D721Med (cell line): ENCODE measurements around the gene MAML1.
A peak's percentile ranks its signal among the peaks of the same experiment; 100 is the strongest.
"Not testable (repeated sequence)": the region's sequence is repeated elsewhere in the genome, so short reads cannot be mapped to it uniquely, and the experiment has no call there.

ENCODE experiments used
- DNase-seq: peaks from one replicate; pipeline ENCODE4 v3.0.0; 2011; ENCODE audit warnings: low spot score; ENCODE audit not compliant: insufficient read length
- FAIRE-seq: peaks from 2 replicates; lab custom pipeline; 2011; peaks lifted over from hg19 to GRCh38; lab: Jason Lieb, UNC
- TF ChIP-seq, protein P1 (sequence below): IDR thresholded peaks from 2 replicates; pipeline ENCODE4 v1.5.1; 2012; ENCODE audit warnings: mild to moderate bottlenecking, control low read depth; ENCODE audit not compliant: insufficient read depth; ENCODE audit errors: missing control alignments

Gene MAML1, protein sequence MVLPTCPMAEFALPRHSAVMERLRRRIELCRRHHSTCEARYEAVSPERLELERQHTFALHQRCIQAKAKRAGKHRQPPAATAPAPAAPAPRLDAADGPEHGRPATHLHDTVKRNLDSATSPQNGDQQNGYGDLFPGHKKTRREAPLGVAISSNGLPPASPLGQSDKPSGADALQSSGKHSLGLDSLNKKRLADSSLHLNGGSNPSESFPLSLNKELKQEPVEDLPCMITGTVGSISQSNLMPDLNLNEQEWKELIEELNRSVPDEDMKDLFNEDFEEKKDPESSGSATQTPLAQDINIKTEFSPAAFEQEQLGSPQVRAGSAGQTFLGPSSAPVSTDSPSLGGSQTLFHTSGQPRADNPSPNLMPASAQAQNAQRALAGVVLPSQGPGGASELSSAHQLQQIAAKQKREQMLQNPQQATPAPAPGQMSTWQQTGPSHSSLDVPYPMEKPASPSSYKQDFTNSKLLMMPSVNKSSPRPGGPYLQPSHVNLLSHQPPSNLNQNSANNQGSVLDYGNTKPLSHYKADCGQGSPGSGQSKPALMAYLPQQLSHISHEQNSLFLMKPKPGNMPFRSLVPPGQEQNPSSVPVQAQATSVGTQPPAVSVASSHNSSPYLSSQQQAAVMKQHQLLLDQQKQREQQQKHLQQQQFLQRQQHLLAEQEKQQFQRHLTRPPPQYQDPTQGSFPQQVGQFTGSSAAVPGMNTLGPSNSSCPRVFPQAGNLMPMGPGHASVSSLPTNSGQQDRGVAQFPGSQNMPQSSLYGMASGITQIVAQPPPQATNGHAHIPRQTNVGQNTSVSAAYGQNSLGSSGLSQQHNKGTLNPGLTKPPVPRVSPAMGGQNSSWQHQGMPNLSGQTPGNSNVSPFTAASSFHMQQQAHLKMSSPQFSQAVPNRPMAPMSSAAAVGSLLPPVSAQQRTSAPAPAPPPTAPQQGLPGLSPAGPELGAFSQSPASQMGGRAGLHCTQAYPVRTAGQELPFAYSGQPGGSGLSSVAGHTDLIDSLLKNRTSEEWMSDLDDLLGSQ

DNA sequence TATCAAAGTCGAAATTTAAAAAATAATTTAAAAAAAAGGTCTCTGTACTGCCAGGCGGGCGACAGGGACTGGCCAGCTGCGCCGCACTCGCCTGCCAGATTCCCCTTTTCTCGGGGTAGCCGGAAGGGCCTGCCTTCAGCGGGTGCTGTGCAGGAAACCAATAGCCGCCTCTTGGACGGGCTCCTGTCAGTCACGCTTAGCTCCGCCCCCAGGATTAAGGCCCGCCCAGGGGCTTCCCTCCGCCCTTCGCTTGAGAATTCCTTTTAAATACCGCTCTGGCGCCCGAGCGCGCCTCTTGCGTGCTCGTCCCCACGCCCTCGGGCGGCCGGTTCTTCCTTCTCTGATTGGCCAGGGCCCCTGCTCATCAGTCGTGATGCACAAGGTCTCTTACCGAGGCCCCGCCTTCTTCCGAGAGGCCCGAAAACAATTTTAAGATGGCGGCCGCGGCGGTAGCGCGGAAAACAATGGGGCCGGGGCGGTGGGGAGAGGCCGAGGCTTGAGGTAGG, at the start of gene MAML1:
Gene MAML1 (plus strand): TSS at position 411 of the 506 bp plus-strand sequence. CDS start 291 bp downstream, outside the sequence.
- DNase-seq: peak; percentile 55
- TF ChIP-seq, protein P1, sequence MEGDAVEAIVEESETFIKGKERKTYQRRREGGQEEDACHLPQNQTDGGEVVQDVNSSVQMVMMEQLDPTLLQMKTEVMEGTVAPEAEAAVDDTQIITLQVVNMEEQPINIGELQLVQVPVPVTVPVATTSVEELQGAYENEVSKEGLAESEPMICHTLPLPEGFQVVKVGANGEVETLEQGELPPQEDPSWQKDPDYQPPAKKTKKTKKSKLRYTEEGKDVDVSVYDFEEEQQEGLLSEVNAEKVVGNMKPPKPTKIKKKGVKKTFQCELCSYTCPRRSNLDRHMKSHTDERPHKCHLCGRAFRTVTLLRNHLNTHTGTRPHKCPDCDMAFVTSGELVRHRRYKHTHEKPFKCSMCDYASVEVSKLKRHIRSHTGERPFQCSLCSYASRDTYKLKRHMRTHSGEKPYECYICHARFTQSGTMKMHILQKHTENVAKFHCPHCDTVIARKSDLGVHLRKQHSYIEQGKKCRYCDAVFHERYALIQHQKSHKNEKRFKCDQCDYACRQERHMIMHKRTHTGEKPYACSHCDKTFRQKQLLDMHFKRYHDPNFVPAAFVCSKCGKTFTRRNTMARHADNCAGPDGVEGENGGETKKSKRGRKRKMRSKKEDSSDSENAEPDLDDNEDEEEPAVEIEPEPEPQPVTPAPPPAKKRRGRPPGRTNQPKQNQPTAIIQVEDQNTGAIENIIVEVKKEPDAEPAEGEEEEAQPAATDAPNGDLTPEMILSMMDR: no peak
- FAIRE-seq: no peak

DNA sequence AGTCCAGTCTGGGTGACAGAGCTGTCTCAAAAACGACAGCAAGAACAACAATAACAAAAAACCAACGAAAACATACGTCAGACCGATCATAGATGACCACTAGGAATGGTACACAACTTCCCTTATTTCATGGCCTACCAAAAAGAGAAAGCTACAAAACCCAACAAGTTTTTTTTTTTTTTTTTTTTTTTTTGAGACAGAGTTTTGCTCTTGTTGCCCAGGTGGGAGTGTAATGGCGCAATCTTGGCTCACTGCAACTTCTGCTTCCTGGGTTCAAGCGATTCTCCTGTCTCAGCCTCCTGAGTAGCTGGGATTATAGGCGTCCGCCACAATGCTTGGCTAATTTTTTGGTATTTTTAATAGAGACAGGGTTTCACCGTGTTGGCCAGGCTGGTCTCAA, 43.4 kb upstream of the MAML1 start:
- DNase-seq, FAIRE-seq: not testable (repeated sequence)

DNA sequence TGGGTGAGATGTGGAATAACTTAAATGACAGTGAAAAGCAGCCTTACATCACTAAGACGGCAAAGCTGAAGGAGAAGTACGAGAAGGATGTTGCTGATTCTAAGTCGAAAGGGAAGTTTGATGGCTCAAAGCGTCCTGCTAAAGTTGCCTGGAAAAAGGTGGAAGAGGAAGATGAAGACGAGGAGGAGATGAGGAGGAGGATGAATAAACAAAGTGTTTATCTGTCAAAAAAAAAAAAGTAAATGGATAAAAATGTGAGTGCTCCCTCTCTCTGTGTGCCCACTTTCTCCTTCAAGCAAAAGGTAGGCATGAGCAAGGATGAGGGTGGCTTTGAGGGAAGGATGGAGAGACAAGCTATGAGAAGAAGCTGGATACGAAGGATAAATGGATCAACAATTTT, 38.1 kb upstream of the MAML1 start:
- TF ChIP-seq, protein P1: no peak
- DNase-seq (no peak), FAIRE-seq (no peak)

DNA sequence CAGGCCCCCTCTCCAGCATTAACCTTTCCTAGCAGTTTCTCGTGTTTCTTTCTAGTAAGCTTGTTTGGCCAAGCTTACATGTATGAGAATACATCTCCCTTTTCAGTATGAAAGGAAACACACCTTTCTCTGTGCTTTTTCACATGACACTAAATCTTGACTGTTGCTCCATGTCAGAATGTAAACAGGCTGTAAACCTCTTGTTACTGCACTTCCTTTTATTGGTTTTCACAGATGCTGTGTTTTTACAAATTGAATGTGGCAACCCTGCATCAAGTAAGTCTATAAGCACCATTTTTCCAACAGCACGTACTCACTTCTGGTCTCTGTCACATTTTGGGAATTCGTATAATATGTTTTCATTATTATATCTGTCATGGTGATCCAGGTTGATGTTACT, 36.0 kb upstream of the MAML1 start:
- DNase-seq (no peak), FAIRE-seq (no peak)
- TF ChIP-seq, protein P1: no peak

DNA sequence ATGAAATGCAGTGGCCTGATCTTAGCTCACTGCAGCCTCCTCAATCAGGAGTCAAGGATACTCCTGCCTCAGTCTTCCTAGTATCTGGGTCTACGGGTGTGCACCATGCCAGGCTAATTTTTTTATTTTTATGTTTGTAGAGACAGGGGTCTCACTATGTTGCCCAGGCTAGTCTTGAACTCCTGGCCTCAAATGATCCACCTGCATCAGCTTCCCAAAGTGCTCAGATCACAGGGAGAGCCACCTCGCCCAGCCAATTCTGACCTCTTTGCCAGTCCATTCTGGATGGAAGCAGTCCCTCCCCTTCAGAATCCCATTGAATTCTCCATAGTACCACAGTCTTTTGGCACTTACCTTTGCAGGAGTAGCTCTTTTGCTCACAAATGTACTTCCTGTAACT, 35.5 kb upstream of the MAML1 start:
- FAIRE-seq (no peak), DNase-seq (no peak)
- TF ChIP-seq, protein P1: no peak

DNA sequence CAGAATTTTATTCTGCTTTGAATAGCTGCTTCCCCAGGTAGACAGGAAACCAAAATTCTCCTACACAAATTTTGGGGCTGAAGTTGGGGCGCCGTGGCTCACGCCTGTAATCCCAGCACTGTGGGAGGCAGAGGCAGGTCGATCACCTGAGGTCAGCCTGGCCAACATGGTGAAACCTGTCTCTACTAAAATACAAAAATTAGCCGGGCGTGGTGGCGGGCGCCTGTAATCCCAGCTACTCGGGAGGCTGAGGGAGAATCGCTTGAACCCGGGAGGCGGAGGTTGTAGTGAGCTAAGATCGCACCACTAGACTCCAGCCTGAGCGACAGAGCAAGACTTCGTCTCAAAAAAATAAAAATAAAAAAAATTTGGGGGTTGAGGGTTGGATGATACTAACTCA, 35.1 kb upstream of the MAML1 start:
- not testable (repeated sequence) for DNase-seq, FAIRE-seq

DNA sequence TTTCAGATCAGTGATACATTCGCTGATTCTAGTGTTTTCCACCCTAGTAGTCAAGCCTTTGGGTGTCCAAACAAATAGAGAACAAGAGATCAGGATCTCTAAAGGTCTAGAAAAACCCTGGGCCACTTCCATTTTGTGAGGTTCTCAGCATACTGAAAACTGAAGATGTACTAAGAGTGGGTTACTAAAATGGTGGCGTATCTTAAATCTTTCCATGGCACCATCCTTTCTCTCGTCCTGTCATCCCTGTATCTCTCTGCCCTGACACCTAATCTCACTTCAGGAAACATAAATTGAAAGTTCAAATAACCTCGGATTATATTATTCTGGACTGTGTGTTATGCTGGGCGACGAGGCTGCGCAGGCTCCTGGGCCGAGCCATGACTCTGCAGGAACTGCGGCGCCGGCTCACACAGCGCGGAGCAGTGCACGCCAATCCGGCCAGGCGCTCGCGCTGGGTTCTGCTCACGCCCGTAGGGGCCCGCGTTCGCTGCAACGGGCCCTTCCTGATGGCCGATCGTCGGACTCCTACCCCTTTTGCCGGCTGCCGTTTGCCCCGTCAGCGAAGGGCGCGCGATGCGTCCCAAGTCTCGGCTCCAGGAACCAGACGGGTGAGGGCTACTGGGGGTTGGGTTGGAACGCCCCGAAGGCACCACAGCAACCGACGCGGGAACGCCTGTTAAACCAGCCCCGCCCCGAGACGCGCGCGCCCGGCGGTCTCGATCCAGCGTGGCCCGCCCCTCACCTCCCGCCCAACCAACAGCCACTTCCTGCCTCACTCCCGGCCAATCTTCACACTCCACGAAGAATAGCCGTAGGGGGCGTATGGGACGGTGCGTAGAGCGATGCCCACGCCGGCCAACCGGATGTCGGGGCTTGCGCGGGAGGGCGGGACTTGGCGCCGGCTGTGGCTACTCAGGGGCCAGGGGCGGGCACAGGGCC, 34.4 kb upstream of the MAML1 start:
- FAIRE-seq: no peak
- DNase-seq: peak; percentile 92
- TF ChIP-seq, protein P1: no peak
